Upper lobe of left lung (tissue), 6 donors: ENCODE data around the gene MCTP1. TPM values are rescaled to one million over a fixed set of nuclear protein-coding genes. Genes with fewer than 3 reads are reported as not detected.

Source experiments
- ATAC-seq, 2 donors: fragments of 200-7000 bp; cut with Tn5 transposase; one replicate each; pipeline ENCODE4 v1.9.1; 2022; ENCODE audit warnings: mild to moderate bottlenecking in 2 of 2, moderate library complexity in 2 of 2; ENCODE audit not compliant: low FRiP score in 2 of 2
- DNase-seq, 2 donors: peaks; one replicate each; pipeline ENCODE4 v3.0.0-alpha.2; 2019 to 2020
- H3K27ac ChIP-seq, 4 donors: fragments of 200-600 bp; sonication (generic); one replicate each; pipeline ENCODE4 v1.5.1; 2016 to 2019
- H3K27me3 ChIP-seq, 4 donors: fragments of 200-600 bp; sonication (generic); one replicate each; pipeline ENCODE4 v1.5.1; 2017 to 2019
- H3K36me3 ChIP-seq, 4 donors: fragments of 200-600 bp; sonication (generic); one replicate each; pipeline ENCODE4 v1.5.1; 2016 to 2019
- H3K4me1 ChIP-seq, 4 donors: fragments of 200-600 bp; sonication (generic); one replicate each; pipeline ENCODE4 v1.5.1; 2018 to 2019
- H3K4me3 ChIP-seq, 4 donors: fragments of 200-600 bp; sonication (generic); one replicate each; pipeline ENCODE4 v1.5.1; 2017 to 2019; ENCODE audit warnings: mild to moderate bottlenecking in 2 of 4, moderate library complexity in 1 of 4
- H3K9me3 ChIP-seq, 4 donors: fragments of 200-600 bp; sonication (generic); one replicate each; pipeline ENCODE4 v1.5.1; 2018 to 2019
- CTCF ChIP-seq, 6 experiments: fragments of 450-650 bp in 4 of 6; fragments of 200-600 bp in 2 of 6; sonication (generic) in 2 of 6; IDR thresholded peaks; one replicate each; pipeline ENCODE4 v1.5.1; 2016 to 2019; ENCODE audit warnings: antibody characterized with exemption in 6 of 6
- EP300 ChIP-seq, 4 donors: sonication (generic); formaldehyde crosslinking; IDR thresholded peaks; one replicate each; pipeline ENCODE4 v1.5.1; 2017; ENCODE audit warnings: antibody characterized with exemption in 4 of 4, control low read depth in 2 of 4
- POLR2A ChIP-seq, 4 donors: fragments of 450-650 bp; IDR thresholded peaks; one replicate each; pipeline ENCODE4 v1.5.1; 2016 to 2017; ENCODE audit warnings: antibody characterized with exemption in 4 of 4, mild to moderate bottlenecking in 2 of 4
- POLR2AphosphoS5 ChIP-seq, 2 donors: sonication (generic); formaldehyde crosslinking; IDR thresholded peaks; one replicate each; pipeline ENCODE4 v1.5.1; 2017; ENCODE audit warnings: antibody characterized with exemption in 2 of 2
- WGBS, 2 donors: methylation state at CpG; one replicate each; pipeline ENCODE4 v1.1.5; 2017 to 2018; 5-methylcytosine and 5-hydroxymethylcytosine counted together
- total RNA-seq, 6 donors: library from RNA; depleted of rRNA in 4 of 6; stranded (reverse); fragments of >200 nt in 4 of 6; gene quantifications; one replicate each; pipeline versions ENCODE4 v1.1.0 to v1.2.1, GENCODE V29; 2016 to 2021
- donor health status: DM: no; HTN: no; CAD: no; lungs with moderate emphysema.
- donor health status: DM: no; HTN: yes; CAD: no; lungs with severe emphysema.

Gene MCTP1
- total RNA-seq, 6 donors from 2014 or later, result 30.4 to 43.8 (median 38.3) TPM

GRCh38 chr5:95317687-95318086 is 32.8 kb upstream of the MCTP1 start:
- TF ChIP-seq POLR2AphosphoS5 (IDR thresholded peaks at IDR 0.05) (no peak), EP300 (IDR thresholded peaks at IDR 0.05) (no peak), POLR2A (IDR thresholded peaks at IDR 0.05) (no peak), CTCF (IDR thresholded peaks at IDR 0.05) (no peak)
- no peaks in the 10 kb centered on the region for H3K27me3 ChIP-seq
- H3K4me1 ChIP-seq, result no peaks in the 10 kb centered on the region
- no peak overlapping the region for H3K27ac ChIP-seq
- DNase-seq, result no peak
- no peak overlapping the region for H3K4me3 ChIP-seq
- WGBS, 2 donors, result 60 to 63% methylated on average over 4 of the region's 4 CpGs
- no peak for ATAC-seq
- no peaks in the 10 kb centered on the region for H3K9me3 ChIP-seq
- H3K36me3 ChIP-seq, result no peaks in the 10 kb centered on the region

- DNase-seq (no peak), ATAC-seq (no peak)
- no peak overlapping the region for H3K27ac ChIP-seq
- TF ChIP-seq POLR2A (IDR thresholded peaks at IDR 0.05), result no peak
- TF ChIP-seq EP300 (IDR thresholded peaks at IDR 0.05), result no peak
- TF ChIP-seq CTCF (IDR thresholded peaks at IDR 0.05), result no peak
- TF ChIP-seq POLR2AphosphoS5 (IDR thresholded peaks at IDR 0.05), result no peak
- no peak overlapping the region for H3K4me3 ChIP-seq
- WGBS, 2 donors, result 82 to 83% methylated on average over 2 of the region's 2 CpGs
- no peaks in the 10 kb centered on the region for H3K4me1 ChIP-seq
- H3K36me3 ChIP-seq, result no peaks in the 10 kb centered on the region
- H3K9me3 ChIP-seq, result no peaks in the 10 kb centered on the region
- H3K27me3 ChIP-seq, result no peaks in the 10 kb centered on the region
Measured at GRCh38 chr5:95317085-95317484, 32.2 kb upstream of the MCTP1 start.

- Histone ChIP-seq H3K36me3 (no peaks in the 10 kb centered on the region), H3K9me3 (no peaks in the 10 kb centered on the region), H3K27ac (no peak overlapping the region), H3K27me3 (no peaks in the 10 kb centered on the region), H3K4me3 (no peak overlapping the region), H3K4me1 (no peaks in the 10 kb centered on the region)
- no peak for DNase-seq
- no peak for TF ChIP-seq POLR2AphosphoS5 (IDR thresholded peaks at IDR 0.05)
- TF ChIP-seq POLR2A (IDR thresholded peaks at IDR 0.05), result no peak
- TF ChIP-seq CTCF (IDR thresholded peaks at IDR 0.05), result no peak
- TF ChIP-seq EP300 (IDR thresholded peaks at IDR 0.05), result no peak
- no peak for ATAC-seq
- 83 to 87% methylated on average over 2 of the region's 2 CpGs for WGBS, 2 donors
Measured at GRCh38 chr5:95304711-95305110, 19.8 kb upstream of the MCTP1 start.

- 71 to 90% methylated on average over 1 of the region's 1 CpG for WGBS, 2 donors
- DNase-seq (no peak), ATAC-seq (no peak)
- Histone ChIP-seq H3K36me3 (no peaks in the 10 kb centered on the region), H3K9me3 (no peaks in the 10 kb centered on the region), H3K4me1 (no peaks in the 10 kb centered on the region), H3K27ac (no peak overlapping the region), H3K4me3 (no peak overlapping the region), H3K27me3 (no peaks in the 10 kb centered on the region)
- TF ChIP-seq POLR2AphosphoS5 (IDR thresholded peaks at IDR 0.05), result no peak
- no peak for TF ChIP-seq POLR2A (IDR thresholded peaks at IDR 0.05)
- TF ChIP-seq EP300 (IDR thresholded peaks at IDR 0.05), result no peak
- no peak for TF ChIP-seq CTCF (IDR thresholded peaks at IDR 0.05)
Measured at GRCh38 chr5:95298651-95299050, 13.8 kb upstream of the MCTP1 start.

GRCh38 chr5:95296291-95296690 is 11.4 kb upstream of the MCTP1 start:
- no peak overlapping the region for H3K27ac ChIP-seq
- no peaks in the 10 kb centered on the region for H3K9me3 ChIP-seq
- no peaks in the 10 kb centered on the region for H3K27me3 ChIP-seq
- TF ChIP-seq EP300 (IDR thresholded peaks at IDR 0.05) (no peak), POLR2AphosphoS5 (IDR thresholded peaks at IDR 0.05) (no peak), CTCF (IDR thresholded peaks at IDR 0.05) (no peak), POLR2A (IDR thresholded peaks at IDR 0.05) (no peak)
- no peaks in the 10 kb centered on the region for H3K36me3 ChIP-seq
- no peak overlapping the region for H3K4me3 ChIP-seq
- no peaks in the 10 kb centered on the region for H3K4me1 ChIP-seq
- ATAC-seq (no peak), DNase-seq (no peak)
- 86 to 92% methylated on average over 2 of the region's 2 CpGs for WGBS, 2 donors
